Esophagus muscularis mucosa (tissue), 2 donors: ENCODE measurements around the gene ZFAND2A.
"Not testable (repeated sequence)": the region's sequence is repeated elsewhere in the genome, so short reads cannot be mapped to it uniquely, and the experiment has no call there.

ENCODE experiments used
- EP300 ChIP-seq: sonication (generic); formaldehyde crosslinking; IDR thresholded peaks from one replicate; pipeline ENCODE4 v1.6.1; 2017; ENCODE audit warnings: antibody characterized with exemption
- POLR2A ChIP-seq: fragments of 450-650 bp; IDR thresholded peaks from one replicate; pipeline ENCODE4 v1.6.1; 2017; ENCODE audit warnings: antibody characterized with exemption, moderate library complexity, mild to moderate bottlenecking, low read depth

- not testable (repeated sequence) for TF ChIP-seq EP300, POLR2A
Measured at GRCh38 chr7:1171516-1171915, 11.5 kb upstream of the ZFAND2A start.
